GM23248 (cell line): ENCODE results near the gene ANKS1B. TPM values are rescaled to one million over a fixed set of nuclear protein-coding genes. Genes with fewer than 3 reads are reported as not detected.

Experiments
- DNase-seq: peaks from one replicate; pipeline ENCODE4 v3.0.0-alpha.2; 2015
- H2AFZ ChIP-seq: fragments of 200-600 bp; sonication (generic); 2 replicates; pipeline ENCODE4 v1.6.1; 2016; ENCODE audit warnings: antibody characterized with exemption
- H3F3A ChIP-seq: fragments of 200-600 bp; sonication (generic); 2 replicates; pipeline ENCODE4 v1.6.1; 2016; ENCODE audit warnings: mild to moderate bottlenecking, antibody characterized with exemption, mixed run types; ENCODE audit not compliant: insufficient read depth
- H3K27ac ChIP-seq: fragments of 200-600 bp; sonication (generic); 2 replicates; pipeline ENCODE4 v1.5.1; 2016; ENCODE audit warnings: mild to moderate bottlenecking
- H3K27me3 ChIP-seq: fragments of 200-600 bp; sonication (generic); replicated peaks from 2 replicates; pipeline ENCODE4 v1.6.1; 2016; ENCODE audit warnings: mild to moderate bottlenecking; ENCODE audit not compliant: insufficient read depth
- H3K36me3 ChIP-seq: fragments of 200-600 bp; sonication (generic); 2 replicates; pipeline ENCODE4 v1.6.1; 2016; ENCODE audit warnings: low read depth, mild to moderate bottlenecking
- H3K4me1 ChIP-seq: fragments of 200-600 bp; sonication (generic); 2 replicates; pipeline ENCODE4 v1.6.1; 2016; ENCODE audit warnings: mild to moderate bottlenecking; ENCODE audit not compliant: insufficient read depth
- H3K4me2 ChIP-seq: fragments of 200-600 bp; sonication (generic); one replicate; pipeline ENCODE4 v1.6.1; 2016; ENCODE audit warnings: mild to moderate bottlenecking; ENCODE audit not compliant: unreplicated experiment
- H3K4me3 ChIP-seq: fragments of 200-600 bp; sonication (generic); 2 replicates; pipeline ENCODE4 v1.5.1; 2016; ENCODE audit warnings: mild to moderate bottlenecking
- H3K79me2 ChIP-seq: fragments of 200-600 bp; sonication (generic); 2 replicates; pipeline ENCODE4 v1.6.1; 2016; ENCODE audit warnings: mild to moderate bottlenecking; ENCODE audit not compliant: insufficient read depth
- H3K9ac ChIP-seq: fragments of 200-600 bp; sonication (generic); 2 replicates; pipeline ENCODE4 v1.6.1; 2016; ENCODE audit warnings: mild to moderate bottlenecking
- H3K9me2 ChIP-seq: fragments of 200-600 bp; sonication (generic); 2 replicates; pipeline ENCODE4 v1.6.1; 2016; ENCODE audit warnings: mixed run types, mild to moderate bottlenecking, moderate library complexity; ENCODE audit not compliant: insufficient read depth
- H3K9me3 ChIP-seq: fragments of 200-600 bp; sonication (generic); one replicate; pipeline ENCODE4 v1.6.1; 2017; ENCODE audit warnings: low read depth
- H4K20me1 ChIP-seq: fragments of 200-600 bp; sonication (generic); 2 replicates; pipeline ENCODE4 v1.6.0; 2016; ENCODE audit not compliant: insufficient read depth
- EZH2 ChIP-seq: fragments of 200-600 bp; sonication (generic); IDR thresholded peaks from 2 replicates; pipeline ENCODE4 v1.6.1; 2018; ENCODE audit warnings: antibody characterized with exemption, mild to moderate bottlenecking; ENCODE audit not compliant: insufficient read depth, poor library complexity, severe bottlenecking
- EZH2phosphoT487 ChIP-seq: fragments of 200-600 bp; sonication (generic); IDR thresholded peaks from 2 replicates; pipeline ENCODE4 v1.6.1; 2018; ENCODE audit warnings: antibody characterized with exemption, moderate library complexity, mild to moderate bottlenecking, low read depth; ENCODE audit not compliant: insufficient read depth
- WGBS, 2 experiments: methylation state at CpG; one replicate each; pipeline ENCODE4 v1.1.6; 2015 to 2017; ENCODE audit warnings: low lambda C conversion rate in 2 of 2, low coverage in 1 of 2; ENCODE audit errors: missing lambda C conversion rate in 2 of 2; 5-methylcytosine and 5-hydroxymethylcytosine counted together
- in situ Hi-C: fragments of 300-500 bp; cut with MboI; formaldehyde crosslinking; loops from 2 replicates; pipeline ENCODE4 v1.15.0; 2020
- polyA plus RNA-seq: library from polyadenylated mRNA; unstranded; fragments of >200 nt; fragmentation: Nextera tagmentation; extraction: Ambion mirVana; gene quantifications from 2 replicates; pipeline ENCODE4 v1.2.1, GENCODE V29; 2016
- total RNA-seq: library from RNA; depleted of rRNA; stranded (reverse); fragments of >200 nt; shearing (Covaris generic); gene quantifications from 2 replicates; pipeline ENCODE4 v1.2.3, GENCODE V29; 2014

ANKS1B gene
- total and polyA plus RNA-seq, 2 experiments from 2014 or later, result not detected

- Histone ChIP-seq H3K4me3 (no peak overlapping the region), H3K27ac (no peak overlapping the region), H3K27me3 (peaks cover 13% of the 10 kb centered on the region), H3K9me2 (no peaks in the 10 kb centered on the region), H4K20me1 (no peaks in the 10 kb centered on the region), H2AFZ (no peak overlapping the region), H3K4me2 (no peak overlapping the region), H3K9me3 (no peaks in the 10 kb centered on the region), H3K36me3 (no peaks in the 10 kb centered on the region), H3K79me2 (no peaks in the 10 kb centered on the region), H3F3A (no peaks in the 10 kb centered on the region), H3K4me1 (peaks cover 5% of the 10 kb centered on the region; the same call in 1 of the 2 replicates), H3K9ac (no peak overlapping the region)
- TF ChIP-seq EZH2, result no peak
- no peak for TF ChIP-seq EZH2phosphoT487
- WGBS, 2 experiments, result 57 to 61% methylated on average over 3 of the region's 3 CpGs
- in situ Hi-C loops, result no loop called here
- DNase-seq, result no peak
Measured at GRCh38 chr12:99960311-99960710, 24.4 kb downstream of the ANKS1B start.

- Histone ChIP-seq H3K4me1 (peaks cover 5% of the 10 kb centered on the region; the same call in 1 of the 2 replicates), H3F3A (no peaks in the 10 kb centered on the region), H4K20me1 (no peaks in the 10 kb centered on the region), H3K27me3 (peaks cover 13% of the 10 kb centered on the region), H2AFZ (no peak overlapping the region), H3K36me3 (no peaks in the 10 kb centered on the region), H3K9me3 (no peaks in the 10 kb centered on the region), H3K79me2 (no peaks in the 10 kb centered on the region), H3K4me2 (no peak overlapping the region), H3K4me3 (no peak overlapping the region), H3K27ac (no peak overlapping the region), H3K9ac (no peak overlapping the region), H3K9me2 (no peaks in the 10 kb centered on the region)
- WGBS, 2 experiments, result 2 to 3% methylated on average over 4 of the region's 4 CpGs
- peak; percentile 53 for DNase-seq
- TF ChIP-seq EZH2 (no peak), EZH2phosphoT487 (no peak)
- in situ Hi-C loops, result no loop called here
Measured at GRCh38 chr12:99959549-99960170, 25.1 kb downstream of the ANKS1B start.

GRCh38 chr12:99957866-99958466 is 26.8 kb downstream of the ANKS1B start:
- Histone ChIP-seq H3K4me2 (no peak overlapping the region), H3K27ac (no peak overlapping the region), H3K4me3 (no peak overlapping the region), H3K79me2 (no peaks in the 10 kb centered on the region), H4K20me1 (no peaks in the 10 kb centered on the region), H2AFZ (no peak overlapping the region), H3K9me2 (no peaks in the 10 kb centered on the region), H3K27me3 (peaks cover 20% of the 10 kb centered on the region), H3K9ac (no peak overlapping the region), H3F3A (no peaks in the 10 kb centered on the region), H3K9me3 (no peaks in the 10 kb centered on the region), H3K4me1 (peaks cover 5% of the 10 kb centered on the region; the same call in 1 of the 2 replicates), H3K36me3 (no peaks in the 10 kb centered on the region)
- in situ Hi-C loops, result no loop called here
- 54 to 61% methylated on average over 4 of the region's 4 CpGs for WGBS, 2 experiments
- TF ChIP-seq EZH2phosphoT487 (no peak), EZH2 (no peak)
- no peak for DNase-seq

DNA sequence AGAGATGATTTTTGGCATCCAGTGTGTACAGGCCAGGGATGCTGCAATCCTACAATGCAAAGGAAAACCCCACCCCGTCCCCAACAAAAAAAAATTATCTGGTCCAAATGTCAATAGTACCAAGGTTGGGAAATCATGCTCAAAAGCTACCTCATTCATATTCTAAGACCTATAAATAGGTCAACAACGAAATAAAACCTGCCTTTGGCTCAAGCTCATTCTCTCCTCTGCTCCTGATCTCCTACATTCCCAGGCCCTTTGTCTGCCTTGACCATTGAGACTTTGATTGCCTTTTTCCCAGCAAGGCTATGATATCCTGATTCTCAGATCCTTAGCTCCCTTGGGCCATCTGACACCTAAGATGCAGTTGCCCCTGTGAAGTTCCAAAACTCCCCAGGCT is 30.0 kb downstream of the ANKS1B start:
- Histone ChIP-seq H3K36me3 (no peaks in the 10 kb centered on the region), H3F3A (no peaks in the 10 kb centered on the region), H3K4me1 (peaks cover 4% of the 10 kb centered on the region; the same call in 1 of the 2 replicates), H4K20me1 (no peaks in the 10 kb centered on the region), H3K79me2 (no peaks in the 10 kb centered on the region), H3K9me3 (no peaks in the 10 kb centered on the region), H3K9ac (no peak overlapping the region), H3K27me3 (peaks cover 20% of the 10 kb centered on the region), H3K4me2 (no peak overlapping the region), H3K27ac (no peak overlapping the region), H3K9me2 (no peaks in the 10 kb centered on the region), H2AFZ (no peak overlapping the region), H3K4me3 (no peak overlapping the region)
- no peak for DNase-seq
- TF ChIP-seq EZH2phosphoT487 (no peak), EZH2 (no peak)
- 34 to 41% methylated on average over 2 of the region's 2 CpGs for WGBS, 2 experiments
- in situ Hi-C loops, result no loop called here
